T-helper 22 cell (primary cell): Measurements from ENCODE around the gene TUBG2.
"Not testable (repeated sequence)": the region's sequence is repeated elsewhere in the genome, so short reads cannot be mapped to it uniquely, and the experiment has no call there.

Source experiments
- DNase-seq: peaks from one replicate; pipeline ENCODE4 v3.0.0-alpha.2; 2020; ENCODE audit warnings: low read depth

The TUBG2 gene

GRCh38 chr17:42655528-42655927 is 3.6 kb upstream of the TUBG2 start:
- no peak for DNase-seq

- DNase-seq, result no peak
Observed at GRCh38 chr17:42657824-42658588, 1.1 kb upstream of the TUBG2 start.

- not testable (repeated sequence) for DNase-seq
Observed at GRCh38 chr17:42659932-42660274, 819 bp downstream of the TUBG2 start.

GRCh38 chr17:42660692-42661345 is 1.7 kb downstream of the TUBG2 start:
- no peak for DNase-seq

- DNase-seq, result no peak
Observed at GRCh38 chr17:42665581-42666001, 6.5 kb downstream of the TUBG2 start.

- not testable (repeated sequence) for DNase-seq
Observed at GRCh38 chr17:42666126-42666525, 7.0 kb downstream of the TUBG2 start.

- DNase-seq, result no peak
Observed at GRCh38 chr17:42667088-42667951, 8.2 kb downstream of the TUBG2 start.

- DNase-seq, result no peak
Observed at GRCh38 chr17:42669705-42669976, 10.6 kb downstream of the TUBG2 start.

- no peak for DNase-seq
Observed at GRCh38 chr17:42669977-42670788, 11.1 kb downstream of the TUBG2 start.

GRCh38 chr17:42670789-42671657 is 11.9 kb downstream of the TUBG2 start:
- DNase-seq, result no peak

- no peak for DNase-seq
Observed at GRCh38 chr17:42672038-42672437, 13.0 kb downstream of the TUBG2 start.

- no peak for DNase-seq
Observed at GRCh38 chr17:42673266-42673884, 14.3 kb downstream of the TUBG2 start.

- no peak for DNase-seq
Observed at GRCh38 chr17:42673885-42674754, 15.0 kb downstream of the TUBG2 start.

GRCh38 chr17:42674755-42675347 is 15.8 kb downstream of the TUBG2 start:
- DNase-seq, result no peak

- DNase-seq, result no peak
Observed at GRCh38 chr17:42675348-42675964, 16.4 kb downstream of the TUBG2 start.

- no peak for DNase-seq
Observed at GRCh38 chr17:42675965-42676423, 16.9 kb downstream of the TUBG2 start.

- DNase-seq, result no peak
Observed at GRCh38 chr17:42676424-42677011, 17.4 kb downstream of the TUBG2 start, which contains the start of gene PLEKHH3. TSS of gene PLEKHH3 (minus strand) at chr17:42676994. CDS start at chr17:42676563, 431 bp downstream.
